OCI-LY1 (cell line): Measurements from ENCODE around the gene ADAMTS12.

Source experiments
- H2AFZ ChIP-seq: fragments of 200-600 bp; sonication (generic), shearing (Covaris generic); 2 replicates; pipeline ENCODE4 v1.6.0; 2014; ENCODE audit warnings: antibody characterized with exemption, mild to moderate bottlenecking, low read length
- H3F3A ChIP-seq: fragments of 200-600 bp; sonication (generic), shearing (Covaris generic); 2 replicates; pipeline ENCODE4 v1.6.0; 2014; ENCODE audit warnings: mild to moderate bottlenecking, antibody characterized with exemption, low read length, moderate library complexity; ENCODE audit not compliant: insufficient read depth
- H3K27ac ChIP-seq: fragments of 200-600 bp; sonication (generic); 2 replicates; pipeline ENCODE4 v1.5.1; 2014; ENCODE audit warnings: low read length, mixed run types, mild to moderate bottlenecking, low read depth; ENCODE audit not compliant: poor library complexity, severe bottlenecking
- H3K27me3 ChIP-seq: fragments of 200-600 bp; sonication (generic); 2 replicates; pipeline ENCODE4 v1.6.0; 2014; ENCODE audit warnings: antibody characterized with exemption, mild to moderate bottlenecking, low read length, moderate library complexity; ENCODE audit not compliant: insufficient read depth
- H3K36me3 ChIP-seq: fragments of 200-600 bp; sonication (generic); 2 replicates; pipeline ENCODE4 v1.6.1; 2014; ENCODE audit warnings: mild to moderate bottlenecking, antibody characterized with exemption, low read length, moderate library complexity, mixed read lengths; ENCODE audit not compliant: insufficient read depth
- H3K4me1 ChIP-seq: fragments of 200-600 bp; sonication (generic); 2 replicates; pipeline ENCODE4 v1.5.1; 2014; ENCODE audit warnings: mild to moderate bottlenecking, low read length, moderate library complexity; ENCODE audit not compliant: insufficient read depth, severe bottlenecking
- H3K4me2 ChIP-seq: fragments of 200-600 bp; sonication (generic), shearing (Covaris generic); 2 replicates; pipeline ENCODE4 v1.6.1; 2014; ENCODE audit warnings: low read length
- H3K4me3 ChIP-seq: fragments of 200-600 bp; sonication (generic); 2 replicates; pipeline ENCODE4 v1.5.1; 2014; ENCODE audit warnings: low read length, low read depth, mild to moderate bottlenecking, mixed read lengths; ENCODE audit not compliant: poor library complexity, severe bottlenecking
- H3K79me2 ChIP-seq: fragments of 200-600 bp; shearing (Covaris generic); 2 replicates; pipeline ENCODE4 v1.6.1; 2016; ENCODE audit warnings: mixed run types, low read length, mixed read lengths; ENCODE audit not compliant: insufficient read depth
- H3K9ac ChIP-seq: fragments of 200-600 bp; sonication (generic), shearing (Covaris generic); 2 replicates; pipeline ENCODE4 v1.6.1; 2014; ENCODE audit warnings: mild to moderate bottlenecking, low read length, mixed read lengths
- H3K9me2 ChIP-seq: fragments of 200-600 bp; sonication (generic), shearing (Covaris generic); 2 replicates; pipeline ENCODE4 v1.6.1; 2014; ENCODE audit warnings: low read depth, mild to moderate bottlenecking, low read length, mixed read lengths
- H3K9me3 ChIP-seq: fragments of 200-600 bp; shearing (Covaris generic); 2 replicates; pipeline ENCODE4 v1.6.1; 2014; ENCODE audit warnings: low read length, mixed read lengths
- H4K20me1 ChIP-seq: fragments of 200-600 bp; sonication (generic), shearing (Covaris generic); 2 replicates; pipeline ENCODE4 v1.6.0; 2016; ENCODE audit warnings: mild to moderate bottlenecking, low read length; ENCODE audit not compliant: insufficient read depth
- EZH2 ChIP-seq: fragments of 200-600 bp; sonication (generic), shearing (Covaris generic); IDR thresholded peaks from 2 replicates; pipeline ENCODE4 v1.8.0; 2017; ENCODE audit warnings: borderline replicate concordance, mixed run types, mild to moderate bottlenecking, antibody characterized with exemption, low read length, moderate library complexity, mixed read lengths
- TF ChIP-seq, protein P1 (sequence below): fragments of 200-600 bp; sonication (generic), shearing (Covaris generic); IDR thresholded peaks from 2 replicates; pipeline ENCODE4 v1.5.1; 2017; ENCODE audit warnings: mild to moderate bottlenecking, antibody characterized with exemption, low read length, moderate library complexity, mixed read lengths

The ADAMTS12 gene

GRCh38 chr5:33792559-33792958 lies 99.2 kb downstream of the ADAMTS12 start:
- H3K27me3 ChIP-seq: no peaks in the 10 kb centered on the region
- H3K9me2 ChIP-seq: no peaks in the 10 kb centered on the region
- no peak overlapping the region for H2AFZ ChIP-seq
- H4K20me1 ChIP-seq: no peaks in the 10 kb centered on the region
- TF ChIP-seq, protein P1, sequence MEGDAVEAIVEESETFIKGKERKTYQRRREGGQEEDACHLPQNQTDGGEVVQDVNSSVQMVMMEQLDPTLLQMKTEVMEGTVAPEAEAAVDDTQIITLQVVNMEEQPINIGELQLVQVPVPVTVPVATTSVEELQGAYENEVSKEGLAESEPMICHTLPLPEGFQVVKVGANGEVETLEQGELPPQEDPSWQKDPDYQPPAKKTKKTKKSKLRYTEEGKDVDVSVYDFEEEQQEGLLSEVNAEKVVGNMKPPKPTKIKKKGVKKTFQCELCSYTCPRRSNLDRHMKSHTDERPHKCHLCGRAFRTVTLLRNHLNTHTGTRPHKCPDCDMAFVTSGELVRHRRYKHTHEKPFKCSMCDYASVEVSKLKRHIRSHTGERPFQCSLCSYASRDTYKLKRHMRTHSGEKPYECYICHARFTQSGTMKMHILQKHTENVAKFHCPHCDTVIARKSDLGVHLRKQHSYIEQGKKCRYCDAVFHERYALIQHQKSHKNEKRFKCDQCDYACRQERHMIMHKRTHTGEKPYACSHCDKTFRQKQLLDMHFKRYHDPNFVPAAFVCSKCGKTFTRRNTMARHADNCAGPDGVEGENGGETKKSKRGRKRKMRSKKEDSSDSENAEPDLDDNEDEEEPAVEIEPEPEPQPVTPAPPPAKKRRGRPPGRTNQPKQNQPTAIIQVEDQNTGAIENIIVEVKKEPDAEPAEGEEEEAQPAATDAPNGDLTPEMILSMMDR: no peak
- no peak for TF ChIP-seq EZH2
- H3K36me3 ChIP-seq: no peaks in the 10 kb centered on the region
- no peak overlapping the region for H3K27ac ChIP-seq
- no peaks in the 10 kb centered on the region for H3K9me3 ChIP-seq
- H3K79me2 ChIP-seq: no peaks in the 10 kb centered on the region
- H3F3A ChIP-seq: no peaks in the 10 kb centered on the region
- no peak overlapping the region for H3K4me3 ChIP-seq
- no peak overlapping the region for H3K4me2 ChIP-seq
- no peaks in the 10 kb centered on the region for H3K4me1 ChIP-seq
- no peak overlapping the region for H3K9ac ChIP-seq

GRCh38 chr5:33789567-33789957 lies 102.2 kb downstream of the ADAMTS12 start:
- TF ChIP-seq, protein P1: no peak
- no peak for TF ChIP-seq EZH2
- H3K9me2 ChIP-seq: no peaks in the 10 kb centered on the region
- H3K4me1 ChIP-seq: no peaks in the 10 kb centered on the region
- H2AFZ ChIP-seq: no peak overlapping the region
- H3K4me3 ChIP-seq: no peak overlapping the region
- no peak overlapping the region for H3K9ac ChIP-seq
- no peak overlapping the region for H3K27ac ChIP-seq
- no peaks in the 10 kb centered on the region for H3K79me2 ChIP-seq
- no peaks in the 10 kb centered on the region for H3K36me3 ChIP-seq
- H4K20me1 ChIP-seq: no peaks in the 10 kb centered on the region
- H3K4me2 ChIP-seq: no peak overlapping the region
- no peaks in the 10 kb centered on the region for H3F3A ChIP-seq
- no peaks in the 10 kb centered on the region for H3K27me3 ChIP-seq
- H3K9me3 ChIP-seq: no peaks in the 10 kb centered on the region

DNA sequence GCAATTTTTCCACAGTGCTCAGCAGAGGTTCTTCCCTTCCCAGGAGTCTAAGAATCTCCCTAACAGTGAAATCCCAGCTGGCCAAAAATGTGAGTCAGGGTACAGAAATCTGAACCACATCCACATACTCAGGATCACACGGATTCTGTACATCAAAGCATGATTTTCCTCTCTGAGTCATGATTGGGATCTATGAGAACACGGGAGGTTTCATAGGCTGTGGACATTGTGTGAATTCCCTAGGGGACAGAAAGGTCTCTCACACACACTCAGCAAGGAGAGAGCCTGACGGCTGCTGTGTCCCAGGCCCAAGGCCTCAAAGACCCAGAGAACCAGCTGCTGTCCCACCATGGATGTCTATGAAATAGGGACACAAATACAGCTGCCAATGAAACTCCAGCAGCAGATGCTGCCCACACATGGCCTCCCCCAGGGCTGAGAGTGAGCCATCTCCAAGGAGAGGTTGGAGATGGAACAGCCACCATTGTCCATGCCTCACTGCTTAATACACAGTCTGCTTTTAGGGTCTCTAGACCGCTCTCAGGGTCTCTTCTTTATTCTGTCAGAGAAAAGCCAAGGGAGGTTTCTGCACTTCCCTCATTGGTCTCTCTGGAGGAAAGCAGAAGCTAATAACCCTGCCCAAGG lies 102.7 kb downstream of the ADAMTS12 start:
- H3K79me2 ChIP-seq: no peaks in the 10 kb centered on the region
- no peak overlapping the region for H3K27ac ChIP-seq
- no peaks in the 10 kb centered on the region for H3K9me2 ChIP-seq
- no peak overlapping the region for H2AFZ ChIP-seq
- H3K9ac ChIP-seq: no peak overlapping the region
- no peak overlapping the region for H3K4me3 ChIP-seq
- H3K36me3 ChIP-seq: no peaks in the 10 kb centered on the region
- no peaks in the 10 kb centered on the region for H3K9me3 ChIP-seq
- no peaks in the 10 kb centered on the region for H4K20me1 ChIP-seq
- no peak overlapping the region for H3K4me2 ChIP-seq
- H3K4me1 ChIP-seq: no peaks in the 10 kb centered on the region
- no peaks in the 10 kb centered on the region for H3K27me3 ChIP-seq
- no peak for TF ChIP-seq EZH2
- TF ChIP-seq, protein P1: no peak
- H3F3A ChIP-seq: no peaks in the 10 kb centered on the region
